Loucy (cell line): Measurements from ENCODE around the gene TRUB1.

ENCODE experiments used
- H2AFZ ChIP-seq: fragments of 200-600 bp; sonication (generic); 2 replicates; pipeline ENCODE4 v1.6.0; 2016; ENCODE audit warnings: antibody characterized with exemption, mild to moderate bottlenecking, low read length, moderate library complexity
- H3F3A ChIP-seq: fragments of 200-600 bp; 2 replicates; pipeline ENCODE4 v1.6.0; 2016; ENCODE audit warnings: antibody characterized with exemption, low read depth, mild to moderate bottlenecking
- H3K27me3 ChIP-seq: fragments of 200-600 bp; sonication (generic); 2 replicates; pipeline ENCODE4 v1.6.1; 2014; ENCODE audit warnings: low read length, mild to moderate bottlenecking; ENCODE audit not compliant: insufficient read depth, poor library complexity, severe bottlenecking
- H3K36me3 ChIP-seq: fragments of 200-600 bp; sonication (generic); 2 replicates; pipeline ENCODE4 v1.6.1; 2016; ENCODE audit warnings: low read length; ENCODE audit not compliant: insufficient read depth
- H3K4me1 ChIP-seq: fragments of 200-600 bp; sonication (generic); 2 replicates; pipeline ENCODE4 v1.5.1; 2014; ENCODE audit warnings: low read length, mild to moderate bottlenecking; ENCODE audit not compliant: insufficient read depth, poor library complexity, severe bottlenecking
- H3K4me2 ChIP-seq: fragments of 200-600 bp; sonication (generic); 2 replicates; pipeline ENCODE4 v1.6.0; 2014; ENCODE audit warnings: antibody characterized with exemption, low read length, low read depth, mild to moderate bottlenecking; ENCODE audit not compliant: poor library complexity, severe bottlenecking
- H3K4me3 ChIP-seq: fragments of 200-600 bp; sonication (generic); 2 replicates; pipeline ENCODE4 v1.5.1; 2014; ENCODE audit warnings: low read length, mild to moderate bottlenecking, mixed read lengths; ENCODE audit not compliant: poor library complexity, severe bottlenecking
- H3K79me2 ChIP-seq: fragments of 200-600 bp; sonication (generic); 2 replicates; pipeline ENCODE4 v1.6.1; 2014; ENCODE audit warnings: low read length; ENCODE audit not compliant: insufficient read depth
- H3K9ac ChIP-seq: fragments of 200-600 bp; sonication (generic); 2 replicates; pipeline ENCODE4 v1.6.0; 2014; ENCODE audit warnings: mild to moderate bottlenecking, low read depth, low read length, moderate library complexity; ENCODE audit not compliant: poor library complexity, severe bottlenecking
- H3K9me2 ChIP-seq: fragments of 200-600 bp; sonication (generic); replicated peaks from 2 replicates; pipeline ENCODE4 v1.6.1; 2016; ENCODE audit warnings: low read depth, low read length, mixed read lengths
- H3K9me3 ChIP-seq: fragments of 200-600 bp; sonication (generic); 2 replicates; pipeline ENCODE4 v1.6.1; 2014; ENCODE audit warnings: mild to moderate bottlenecking, antibody characterized with exemption, low read length, low read depth; ENCODE audit not compliant: insufficient read depth
- H4K20me1 ChIP-seq: fragments of 200-600 bp; sonication (generic); 2 replicates; pipeline ENCODE4 v1.6.0; 2014; ENCODE audit warnings: antibody characterized with exemption, low read length, mild to moderate bottlenecking; ENCODE audit not compliant: insufficient read depth, poor library complexity, severe bottlenecking
- EZH2phosphoT487 ChIP-seq: fragments of 200-600 bp; IDR thresholded peaks from 2 replicates; pipeline ENCODE4 v1.6.1; 2018; ENCODE audit warnings: antibody characterized with exemption, mild to moderate bottlenecking, moderate library complexity, borderline replicate concordance
- TF ChIP-seq, protein P1 (sequence below): fragments of 200-600 bp; sonication (generic); conservative IDR thresholded peaks from 2 replicates; pipeline ENCODE4 v1.5.1; 2014; ENCODE audit warnings: mild to moderate bottlenecking, antibody characterized with exemption, low read length

Gene TRUB1

DNA sequence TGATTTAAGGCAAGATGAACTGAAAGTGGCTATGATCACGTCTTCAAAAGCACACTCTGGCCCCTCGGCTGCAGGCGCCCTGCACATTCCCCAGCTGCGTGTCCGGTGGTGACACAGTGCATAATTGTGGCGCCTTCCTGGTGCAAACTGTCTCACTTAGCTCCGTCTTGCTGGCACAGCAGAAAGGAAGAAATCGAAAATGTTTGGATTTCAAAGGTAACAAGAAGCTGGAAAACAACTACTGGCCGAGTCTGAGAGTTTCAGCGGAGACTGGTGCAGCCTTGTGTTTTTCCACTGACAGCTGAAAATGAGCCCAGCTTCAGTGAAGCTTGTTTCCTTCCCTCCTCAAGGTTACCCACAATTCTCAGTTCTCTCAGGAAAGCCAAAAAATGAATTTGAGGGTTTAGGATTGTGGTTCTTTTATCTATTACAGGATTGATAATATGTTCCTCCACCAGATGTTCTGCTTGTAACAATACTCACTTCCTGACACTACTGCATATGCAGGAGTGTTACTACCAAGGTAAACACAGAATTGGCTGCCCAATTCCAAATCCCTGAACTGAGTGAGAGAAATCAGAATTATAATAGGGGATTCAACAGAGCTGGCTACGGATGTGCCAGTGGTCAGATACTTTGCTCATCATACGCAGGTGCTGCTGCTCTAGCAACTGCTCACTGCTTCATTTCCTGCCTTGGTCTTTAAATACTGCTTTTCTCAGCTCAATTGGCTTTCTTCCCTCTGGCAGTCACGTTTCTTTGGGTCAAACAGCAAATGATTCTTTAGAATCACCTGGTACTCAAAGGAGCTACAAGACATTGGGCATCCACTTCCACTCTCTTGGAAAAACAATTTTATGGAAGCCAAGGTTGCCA is 63.7 kb downstream of the TRUB1 start:
- H3K79me2 ChIP-seq, result no peaks in the 10 kb centered on the region
- H3K9me2 ChIP-seq, result no peaks in the 10 kb centered on the region
- no peaks in the 10 kb centered on the region for H4K20me1 ChIP-seq
- H3K4me3 ChIP-seq, result peak overlapping the region; percentile 45
- no peaks in the 10 kb centered on the region for H3K27me3 ChIP-seq
- H3F3A ChIP-seq, result no peaks in the 10 kb centered on the region
- peak overlapping the region; percentile 34 for H3K9ac ChIP-seq
- no peak for TF ChIP-seq EZH2phosphoT487
- TF ChIP-seq, protein P1, sequence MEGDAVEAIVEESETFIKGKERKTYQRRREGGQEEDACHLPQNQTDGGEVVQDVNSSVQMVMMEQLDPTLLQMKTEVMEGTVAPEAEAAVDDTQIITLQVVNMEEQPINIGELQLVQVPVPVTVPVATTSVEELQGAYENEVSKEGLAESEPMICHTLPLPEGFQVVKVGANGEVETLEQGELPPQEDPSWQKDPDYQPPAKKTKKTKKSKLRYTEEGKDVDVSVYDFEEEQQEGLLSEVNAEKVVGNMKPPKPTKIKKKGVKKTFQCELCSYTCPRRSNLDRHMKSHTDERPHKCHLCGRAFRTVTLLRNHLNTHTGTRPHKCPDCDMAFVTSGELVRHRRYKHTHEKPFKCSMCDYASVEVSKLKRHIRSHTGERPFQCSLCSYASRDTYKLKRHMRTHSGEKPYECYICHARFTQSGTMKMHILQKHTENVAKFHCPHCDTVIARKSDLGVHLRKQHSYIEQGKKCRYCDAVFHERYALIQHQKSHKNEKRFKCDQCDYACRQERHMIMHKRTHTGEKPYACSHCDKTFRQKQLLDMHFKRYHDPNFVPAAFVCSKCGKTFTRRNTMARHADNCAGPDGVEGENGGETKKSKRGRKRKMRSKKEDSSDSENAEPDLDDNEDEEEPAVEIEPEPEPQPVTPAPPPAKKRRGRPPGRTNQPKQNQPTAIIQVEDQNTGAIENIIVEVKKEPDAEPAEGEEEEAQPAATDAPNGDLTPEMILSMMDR, result no peak
- no peaks in the 10 kb centered on the region for H3K9me3 ChIP-seq
- no peaks in the 10 kb centered on the region for H3K36me3 ChIP-seq
- H3K4me1 ChIP-seq, result peaks cover 23% of the 10 kb centered on the region
- H3K4me2 ChIP-seq, result peak overlapping the region; percentile 60
- peak overlapping the region; percentile 71 for H2AFZ ChIP-seq

DNA sequence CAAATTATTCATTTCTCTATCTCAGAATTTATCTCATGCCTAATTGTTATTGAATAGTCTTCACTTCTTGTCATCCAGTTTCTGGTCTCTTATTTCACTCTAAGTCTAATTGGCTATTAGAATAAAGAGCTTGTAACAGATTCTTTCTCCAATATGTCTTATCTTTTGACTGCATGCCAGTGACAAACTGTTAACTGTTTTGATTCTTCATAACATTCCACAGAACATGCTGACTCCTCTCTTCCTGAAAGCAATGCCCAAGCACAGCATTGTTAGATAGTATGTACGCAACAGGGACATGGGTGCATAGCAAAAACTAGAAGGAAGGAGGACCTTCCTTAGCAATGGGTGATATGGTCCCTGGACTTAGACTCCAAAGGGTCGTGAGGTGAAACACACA is 65.4 kb downstream of the TRUB1 start:
- Histone ChIP-seq H3K4me3 (no peak overlapping the region), H3K27me3 (no peaks in the 10 kb centered on the region), H3K36me3 (no peaks in the 10 kb centered on the region), H3K9me3 (no peaks in the 10 kb centered on the region), H3K9ac (no peak overlapping the region), H3K4me1 (peaks cover 23% of the 10 kb centered on the region), H3K9me2 (no peaks in the 10 kb centered on the region), H3K79me2 (no peaks in the 10 kb centered on the region), H4K20me1 (no peaks in the 10 kb centered on the region), H3K4me2 (no peak overlapping the region), H2AFZ (peak overlapping the region; percentile 27; the same call in 1 of the 2 replicates), H3F3A (no peaks in the 10 kb centered on the region)
- TF ChIP-seq, protein P1, result no peak
- no peak for TF ChIP-seq EZH2phosphoT487

DNA sequence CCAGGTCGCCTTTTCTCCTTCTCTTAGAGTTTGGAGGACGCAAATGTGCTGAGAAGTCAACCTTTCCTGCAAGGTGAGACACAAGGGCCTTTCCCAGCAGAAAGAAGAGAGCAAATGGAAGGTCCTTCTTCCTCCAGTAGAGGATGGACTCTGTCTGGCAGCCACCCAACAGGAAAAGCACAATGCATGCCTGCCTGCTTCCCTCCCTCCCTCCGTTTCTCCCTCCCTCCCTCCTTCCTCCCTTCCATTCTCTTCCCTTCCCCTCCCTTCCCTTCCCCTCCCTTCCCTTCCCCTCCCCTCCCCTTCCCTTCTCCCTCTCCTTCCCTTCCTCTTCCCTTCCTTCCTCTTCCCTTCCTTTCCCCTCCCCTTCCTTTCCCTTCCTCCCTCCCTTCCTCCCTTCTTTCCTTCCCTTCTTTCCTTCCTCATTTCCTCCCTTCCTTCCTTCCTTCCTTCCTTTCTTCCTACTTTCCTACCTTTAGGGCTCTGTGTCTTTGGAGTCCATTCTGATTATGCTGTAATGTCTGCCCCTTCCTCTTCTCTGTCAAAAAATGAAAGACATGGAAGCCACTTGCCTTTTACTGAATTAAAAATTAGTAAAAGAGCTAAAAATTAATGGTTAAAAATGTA is 66.4 kb downstream of the TRUB1 start:
- Histone ChIP-seq H3K36me3 (no peaks in the 10 kb centered on the region), H3F3A (no peaks in the 10 kb centered on the region), H3K27me3 (no peaks in the 10 kb centered on the region), H3K4me1 (peaks cover 23% of the 10 kb centered on the region), H2AFZ (0 out of 2 replicates have a peak overlapping the region, but pooled peaks have one; percentile 27), H3K9me3 (no peaks in the 10 kb centered on the region), H4K20me1 (no peaks in the 10 kb centered on the region), H3K4me3 (no peak overlapping the region), H3K79me2 (no peaks in the 10 kb centered on the region), H3K4me2 (no peak overlapping the region), H3K9ac (no peak overlapping the region), H3K9me2 (no peaks in the 10 kb centered on the region)
- TF ChIP-seq, protein P1, result no peak
